IMR-90 (cell line): ENCODE results near the gene FAIM2. TPM values are rescaled to one million over a fixed set of nuclear protein-coding genes. Genes with fewer than 3 reads are reported as not detected.

Source experiments
- ATAC-seq: fragments of 200-7000 bp; cut with Tn5 transposase; 2 replicates; pipeline ENCODE4 v1.9.1; 2020; ENCODE audit warnings: low read depth, mild to moderate bottlenecking, moderate library complexity
- BruUV-seq: library from RNA; stranded (reverse); fragments of 400-500 nt; replicated peaks from 2 replicates; lab custom pipeline; 2021; lab: Mats Ljungman, UMichigan
- CTCF ChIA-PET: fragments of 300-600 bp; formaldehyde crosslinking; extraction: SDS; loops from one replicate; lab custom pipeline; 2021; ENCODE audit warnings: antibody characterized with exemption; lab: Yijun Ruan, JAX
- POLR2A ChIA-PET: fragments of 300-600 bp; sonication (Branson Sonifier 250); formaldehyde crosslinking; loops from one replicate; lab custom pipeline; 2022; ENCODE audit warnings: antibody characterized with exemption; ENCODE audit not compliant: unreplicated experiment; lab: Charles Lee
- DNase-seq: peaks from one replicate; pipeline ENCODE4 v3.0.0; 2013
- H2AFZ ChIP-seq: replicated peaks from 2 replicates; pipeline ENCODE3; 2013; ENCODE audit warnings: low read length, mild to moderate bottlenecking; ENCODE audit not compliant: poor library complexity
- H2AK5ac ChIP-seq: 2 replicates; pipeline ENCODE4 v1.6.1; 2013; ENCODE audit warnings: low read depth, low read length, inconsistent platforms
- H2AK9ac ChIP-seq: replicated peaks from 2 replicates; pipeline ENCODE3; 2013; ENCODE audit warnings: mild to moderate bottlenecking, low read depth, low read length, moderate library complexity; ENCODE audit not compliant: poor library complexity
- H2BK120ac ChIP-seq: 2 replicates; pipeline ENCODE4 v1.6.1; 2013; ENCODE audit warnings: low read depth, low read length, inconsistent platforms
- H2BK15ac ChIP-seq: 3 replicates; pipeline ENCODE4 v1.6.1; 2013; ENCODE audit warnings: low read depth, low read length, inconsistent platforms
- H2BK20ac ChIP-seq: 2 replicates; pipeline ENCODE4 v1.6.1; 2013; ENCODE audit warnings: low read depth, mild to moderate bottlenecking, inconsistent platforms, low read length, moderate library complexity
- H2BK5ac ChIP-seq: 2 replicates; pipeline ENCODE4 v1.6.1; 2013; ENCODE audit warnings: mild to moderate bottlenecking, low read depth, low read length, inconsistent platforms; ENCODE audit not compliant: poor library complexity, severe bottlenecking
- H3K14ac ChIP-seq: replicated peaks from 2 replicates; pipeline ENCODE4 v1.6.1; 2013; ENCODE audit warnings: low read depth, low read length, inconsistent platforms
- H3K18ac ChIP-seq: 2 replicates; pipeline ENCODE4 v1.6.1; 2013; ENCODE audit warnings: low read depth, low read length, control low read depth
- H3K23ac ChIP-seq: 2 replicates; pipeline ENCODE4 v1.6.1; 2013; ENCODE audit warnings: low read depth, low read length, inconsistent platforms
- H3K27ac ChIP-seq: 2 replicates; pipeline ENCODE4 v1.5.1; 2013; ENCODE audit warnings: mild to moderate bottlenecking, control low read depth, low read length; ENCODE audit not compliant: insufficient read depth
- H3K27me3 ChIP-seq: 2 replicates; pipeline ENCODE4 v1.6.1; 2013; ENCODE audit warnings: low read length; ENCODE audit not compliant: control insufficient read depth, insufficient read depth
- H3K36me3 ChIP-seq: 2 replicates; pipeline ENCODE4 v1.6.1; 2013; ENCODE audit warnings: low read length, mixed read lengths; ENCODE audit not compliant: control insufficient read depth, insufficient read depth
- H3K4ac ChIP-seq: 2 replicates; pipeline ENCODE4 v1.6.1; 2013; ENCODE audit warnings: low read depth, low read length, inconsistent platforms
- H3K4me1 ChIP-seq: 2 replicates; pipeline ENCODE4 v1.6.1; 2013; ENCODE audit warnings: low read length, mixed read lengths; ENCODE audit not compliant: control insufficient read depth, insufficient read depth
- H3K4me2 ChIP-seq: 2 replicates; pipeline ENCODE4 v1.6.1; 2013; ENCODE audit warnings: low read depth, mild to moderate bottlenecking, control low read depth, low read length, moderate library complexity
- H3K4me3 ChIP-seq: 2 replicates; pipeline ENCODE4 v1.5.1; 2013; ENCODE audit warnings: low read depth, mild to moderate bottlenecking, control low read depth, low read length, moderate library complexity; ENCODE audit not compliant: insufficient read depth
- H3K56ac ChIP-seq: 2 replicates; pipeline ENCODE4 v1.6.1; 2013; ENCODE audit warnings: low read length, inconsistent platforms; ENCODE audit not compliant: insufficient read depth; ENCODE audit errors: extremely low read depth
- H3K79me1 ChIP-seq, 2 experiments: 2 replicates each; pipeline ENCODE4 v1.6.1; 2013; ENCODE audit warnings: low read length in 2 of 2, inconsistent platforms in 1 of 2, low read depth in 1 of 2
- H3K9ac ChIP-seq: 2 replicates; pipeline ENCODE4 v1.6.1; 2013; ENCODE audit warnings: low read depth, low read length, control low read depth
- H3K9me1 ChIP-seq: 2 replicates; pipeline ENCODE4 v1.6.1; 2013; ENCODE audit warnings: low read length, inconsistent platforms; ENCODE audit not compliant: insufficient read depth
- H3K9me3 ChIP-seq: 2 replicates; pipeline ENCODE4 v1.6.1; 2013; ENCODE audit warnings: low read length; ENCODE audit not compliant: control insufficient read depth, insufficient read depth
- H4K20me1 ChIP-seq: 2 replicates; pipeline ENCODE4 v1.6.1; 2013; ENCODE audit warnings: low read length, inconsistent platforms; ENCODE audit not compliant: insufficient read depth
- H4K5ac ChIP-seq: 2 replicates; pipeline ENCODE4 v1.6.1; 2013; ENCODE audit warnings: mild to moderate bottlenecking, low read depth, low read length, control low read depth
- H4K8ac ChIP-seq, 2 experiments: 2 replicates each; pipeline ENCODE4 v1.6.1; 2013; ENCODE audit warnings: low read depth in 2 of 2, low read length in 2 of 2, control low read depth in 1 of 2, inconsistent platforms in 1 of 2
- H4K91ac ChIP-seq: 2 replicates; pipeline ENCODE4 v1.6.1; 2013; ENCODE audit warnings: low read depth, low read length, inconsistent platforms; ENCODE audit not compliant: insufficient read depth
- BHLHE40 ChIP-seq: fragments of 150-350 bp; IDR thresholded peaks from 2 replicates; pipeline ENCODE4 v1.6.1; 2016; ENCODE audit warnings: mild to moderate bottlenecking, low read depth, low read length
- CEBPB ChIP-seq: IDR thresholded peaks from 2 replicates; pipeline ENCODE4 v1.6.1; 2012; ENCODE audit warnings: low read depth, low read length, improper control_type of control experiment
- CTCF ChIP-seq: conservative IDR thresholded peaks from 2 replicates; pipeline ENCODE4 v1.5.1; 2012; ENCODE audit warnings: mild to moderate bottlenecking, low read depth, low read length, improper control_type of control experiment
- MAFK ChIP-seq: IDR thresholded peaks from 2 replicates; pipeline ENCODE4 v1.6.1; 2012; ENCODE audit warnings: low read depth, low read length, improper control_type of control experiment
- POLR2A ChIP-seq: IDR thresholded peaks from 2 replicates; pipeline ENCODE4 v1.6.1; 2012; ENCODE audit warnings: mild to moderate bottlenecking, low read depth, low read length
- RAD21 ChIP-seq: IDR thresholded peaks from 2 replicates; pipeline ENCODE4 v1.6.1; 2012; ENCODE audit warnings: low read length, improper control_type of control experiment
- RCOR1 ChIP-seq: IDR thresholded peaks from 2 replicates; pipeline ENCODE4 v1.6.1; 2012; ENCODE audit warnings: mild to moderate bottlenecking, low read length, improper control_type of control experiment; ENCODE audit not compliant: insufficient replicate concordance
- RFX5 ChIP-seq: IDR thresholded peaks from 2 replicates; pipeline ENCODE4 v1.8.0; 2012; ENCODE audit warnings: low read depth, mild to moderate bottlenecking, low read length, moderate library complexity
- SMC3 ChIP-seq: fragments of 150-350 bp; IDR thresholded peaks from 2 replicates; pipeline ENCODE4 v1.6.1; 2016; ENCODE audit warnings: low read depth, mild to moderate bottlenecking, antibody characterized with exemption, low read length, moderate library complexity
- WGBS, 2 experiments: methylation state at CpG; one replicate each; pipeline versions ENCODE4 v1.1.5 to v1.1.7; 2013; ENCODE audit warnings: missing lambda C conversion rate in 2 of 2; ENCODE audit not compliant: insufficient read length in 1 of 2; ENCODE audit errors: extremely low coverage in 2 of 2; 5-methylcytosine and 5-hydroxymethylcytosine counted together
- dilution Hi-C: fragments of 300-500 bp; cut with HindIII; formaldehyde crosslinking; loops from one replicate; pipeline ENCODE4 v1.14.3; 2018; ENCODE audit warnings: low sequenced_read_pairs; ENCODE audit not compliant: unreplicated experiment
- in situ Hi-C: fragments of 300-500 bp; cut with MboI; formaldehyde crosslinking; loops from 3 replicates; pipeline ENCODE4 v1.14.3; 2019; ENCODE audit warnings: low sequenced_read_pairs, inconsistent platforms, mixed read lengths
- intact Hi-C: fragments of 100-400 bp; cut with micrococcal nuclease; formaldehyde crosslinking; loops from 2 replicates; pipeline ENCODE4 v1.10.0; 2022
- polyA plus RNA-seq, 3 experiments: library from polyadenylated mRNA; depleted of rRNA; stranded (reverse); fragments of >200 nt; gene quantifications; 2 replicates each; pipeline ENCODE4 v1.2.3, GENCODE V29; 2012; ENCODE audit warnings: low replicate concordance in 1 of 3
- total RNA-seq: library from RNA; depleted of rRNA; stranded (reverse); fragments of >200 nt; gene quantifications from 2 replicates; pipeline ENCODE4 v1.2.3, GENCODE V29; 2012

FAIM2 gene
- total and polyA plus RNA-seq, 2 of the 4 experiments (the other 2 are of a cell fraction) = 0.72 to 5.3 TPM

- H3K23ac ChIP-seq = no peak overlapping the region
- H2BK120ac ChIP-seq = peak overlapping the region; percentile 16; the same call in 1 of the 2 replicates
- TF ChIP-seq RFX5 (no peak), CEBPB (no peak), BHLHE40 (no peak), SMC3 (no peak), RAD21 (no peak), MAFK (no peak), POLR2A (no peak), RCOR1 (no peak), CTCF (no peak)
- no peak overlapping the region for H2BK5ac ChIP-seq
- H2AFZ ChIP-seq = peak overlapping the region; percentile 55
- 0 out of 3 replicates have a peak overlapping the region, but pooled peaks have one; percentile 38 for H2BK15ac ChIP-seq
- 85% methylated on average over 12 of the region's 16 CpGs; no CpG with 5 or more reads in 1 of the 2 experiments for WGBS, 2 experiments
- peak overlapping the region; percentile 60; the same call in 1 of the 2 replicates for H4K5ac ChIP-seq
- H2AK5ac ChIP-seq = peak overlapping the region; percentile 35
- H3K4me2 ChIP-seq = peak overlapping the region; percentile 45; the same call in 1 of the 2 replicates
- H3K4me3 ChIP-seq = no peak overlapping the region
- H3K27me3 ChIP-seq = peaks cover 19% of the 10 kb centered on the region
- H4K8ac ChIP-seq = peak overlapping the region in 1 of 2 experiments; percentile 19; a peak in 1 of 4 replicates
- peak overlapping the region; percentile 34 for H2BK20ac ChIP-seq
- ATAC-seq = no peak
- peak overlapping the region; percentile 84 for H2AK9ac ChIP-seq
- in situ Hi-C loops = loop anchor here (5.0 kb wide), 2 partner anchors 84 to 184 kb away; partner anchors contain the start of gene AQP2
- ChIA-PET POLR2A (no interaction called here), CTCF (no interaction called here)
- H3K27ac ChIP-seq = peak overlapping the region; percentile 82; the same call in 1 of the 2 replicates
- no peaks in the 10 kb centered on the region; the same call in 1 of the 2 replicates for H3K9me1 ChIP-seq
- peak overlapping the region; percentile 69 for H3K4ac ChIP-seq
- intact Hi-C loops = no loop called here
- no peak for DNase-seq
- H3K56ac ChIP-seq = no peak overlapping the region
- H3K14ac ChIP-seq = peak overlapping the region; percentile 83
- peak overlapping the region; percentile 7; the same call in 1 of the 2 replicates for H3K9ac ChIP-seq
- dilution Hi-C loops = no loop called here
- H4K91ac ChIP-seq = no peak overlapping the region; the same call in 1 of the 2 replicates
- peak overlapping the region; percentile 81 for H3K18ac ChIP-seq
- no peaks in the 10 kb centered on the region for H3K79me1 ChIP-seq
- no peaks in the 10 kb centered on the region for H3K36me3 ChIP-seq
- peaks cover 23% of the 10 kb centered on the region for H3K4me1 ChIP-seq
- H3K9me3 ChIP-seq = no peaks in the 10 kb centered on the region
- BruUV-seq = no TSS peak
- H4K20me1 ChIP-seq = 0 out of 2 replicates have a peak, but pooled peaks cover 4% of the 10 kb centered on the region
Measured at GRCh38 chr12:49868449-49868848, 35.3 kb downstream of the FAIM2 start.
